ENCODE results near the gene RBM14.

DNA sequence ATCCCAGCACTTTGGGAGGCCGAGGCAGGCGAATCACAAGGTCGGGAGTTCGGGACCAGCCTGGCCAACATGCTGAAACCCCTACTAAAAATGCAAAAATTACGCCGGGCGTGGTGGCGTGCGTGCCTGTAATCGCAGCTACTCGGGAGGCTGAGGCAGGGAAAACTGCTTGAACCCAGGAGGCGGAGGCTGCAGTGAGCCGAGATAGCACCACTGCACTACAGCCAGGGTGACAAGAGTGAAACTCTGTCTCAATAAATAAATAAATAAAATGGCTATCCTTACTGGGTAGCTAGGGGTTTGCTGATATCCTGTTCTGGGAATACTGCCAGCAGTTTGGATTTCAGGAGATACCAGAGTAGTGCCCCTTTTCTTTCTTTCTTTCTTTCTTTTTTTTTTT is 2.4 kb upstream of the RBM14 start:
- TF ChIP-seq, protein P1, sequence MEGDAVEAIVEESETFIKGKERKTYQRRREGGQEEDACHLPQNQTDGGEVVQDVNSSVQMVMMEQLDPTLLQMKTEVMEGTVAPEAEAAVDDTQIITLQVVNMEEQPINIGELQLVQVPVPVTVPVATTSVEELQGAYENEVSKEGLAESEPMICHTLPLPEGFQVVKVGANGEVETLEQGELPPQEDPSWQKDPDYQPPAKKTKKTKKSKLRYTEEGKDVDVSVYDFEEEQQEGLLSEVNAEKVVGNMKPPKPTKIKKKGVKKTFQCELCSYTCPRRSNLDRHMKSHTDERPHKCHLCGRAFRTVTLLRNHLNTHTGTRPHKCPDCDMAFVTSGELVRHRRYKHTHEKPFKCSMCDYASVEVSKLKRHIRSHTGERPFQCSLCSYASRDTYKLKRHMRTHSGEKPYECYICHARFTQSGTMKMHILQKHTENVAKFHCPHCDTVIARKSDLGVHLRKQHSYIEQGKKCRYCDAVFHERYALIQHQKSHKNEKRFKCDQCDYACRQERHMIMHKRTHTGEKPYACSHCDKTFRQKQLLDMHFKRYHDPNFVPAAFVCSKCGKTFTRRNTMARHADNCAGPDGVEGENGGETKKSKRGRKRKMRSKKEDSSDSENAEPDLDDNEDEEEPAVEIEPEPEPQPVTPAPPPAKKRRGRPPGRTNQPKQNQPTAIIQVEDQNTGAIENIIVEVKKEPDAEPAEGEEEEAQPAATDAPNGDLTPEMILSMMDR (IDR thresholded peaks at IDR 0.05): no peak
- TF ChIP-seq POLR2A (IDR thresholded peaks at IDR 0.05): no peak

All from testis (tissue), 2 donors.